Measurements from ENCODE around the gene POC1B. TPM values are rescaled to one million over a fixed set of nuclear protein-coding genes. Genes with fewer than 3 reads are reported as not detected.
A peak's percentile ranks its signal among the peaks of the same experiment; 100 is the strongest.

Gene POC1B
- total RNA-seq, 2 donors from 2014 or later, result 53.8 to 64.3 TPM

DNA sequence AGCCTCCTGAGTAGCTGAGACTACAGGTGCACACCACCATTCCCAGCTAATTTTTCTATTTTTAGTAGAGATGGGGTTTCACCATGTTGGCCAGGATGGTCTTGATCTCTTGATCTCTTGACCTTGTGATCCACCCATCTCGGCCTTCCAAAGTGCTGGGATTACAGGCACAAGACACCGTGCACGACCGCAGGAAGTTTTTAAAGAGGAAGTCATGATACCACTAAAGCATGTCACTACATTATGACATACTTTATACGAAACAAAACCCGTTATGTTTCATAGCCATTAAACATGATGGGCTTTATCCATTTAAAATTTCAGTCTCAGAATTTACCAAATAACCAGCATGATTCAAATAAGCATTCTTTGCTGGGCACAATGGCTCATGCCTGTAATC is 89.8 kb downstream of the POC1B start:
- Mint-ChIP-seq H3K4me3 (no peak overlapping the region), H3K27ac (no peak overlapping the region), H3K36me3 (ENCODE audit: insufficient read depth in 2 of 2) (peaks cover 19 to 28% of the 10 kb centered on the region in 2 donors), H3K4me1 (ENCODE audit: low read depth) (peaks cover 6% of the 10 kb centered on the region), H3K9me3 (peaks cover 0 to 10% of the 10 kb centered on the region in 2 donors), H3K27me3 (ENCODE audit: low read depth) (no peaks in the 10 kb centered on the region)
- ATAC-seq (replicated peaks in 1 of 2), result no peak
- no peak for DNase-seq

DNA sequence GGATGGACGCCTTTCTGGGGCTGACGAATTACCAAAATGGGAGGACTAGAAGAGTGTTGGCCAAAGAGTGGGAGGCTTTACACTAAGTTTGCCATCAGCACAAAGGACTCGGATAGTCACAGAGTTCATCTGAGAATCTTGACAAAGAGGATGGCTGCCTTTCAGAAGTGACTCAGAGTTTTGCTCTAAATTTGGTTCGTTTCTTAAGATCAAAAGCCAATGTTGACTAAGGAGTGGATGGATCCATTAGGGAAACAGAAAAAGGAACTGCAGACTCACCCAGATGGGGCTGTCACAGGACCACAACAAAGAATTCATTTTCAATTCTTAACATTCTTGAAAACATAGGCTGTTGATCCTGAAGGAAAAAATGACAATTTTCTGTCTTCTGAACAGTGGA is 92.2 kb downstream of the POC1B start:
- H3K4me3 Mint-ChIP-seq, result no peak overlapping the region
- H3K36me3 Mint-ChIP-seq (ENCODE audit: insufficient read depth in 2 of 2), result peaks cover 12 to 16% of the 10 kb centered on the region in 2 donors
- H3K27ac Mint-ChIP-seq, result no peak overlapping the region

DNA sequence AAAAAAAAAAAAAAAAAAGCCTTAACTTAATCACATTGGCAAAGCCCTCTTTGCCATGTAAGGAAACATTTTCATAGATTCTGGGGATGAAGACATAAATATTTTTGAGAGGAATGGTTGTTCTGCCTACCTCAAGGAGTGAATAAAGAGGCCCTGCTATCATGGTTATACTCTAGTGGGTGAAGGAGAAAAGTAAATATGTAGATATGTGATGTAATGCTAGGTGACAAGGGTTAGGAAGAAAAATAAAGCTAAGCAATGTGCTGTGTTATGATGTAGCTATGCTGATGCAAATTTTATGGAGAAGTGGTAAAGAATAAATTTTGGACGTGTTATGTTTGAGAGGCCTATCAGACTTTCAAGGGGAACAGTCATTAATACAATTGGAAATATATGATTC is 93.5 kb downstream of the POC1B start:
- ATAC-seq (replicated peaks in 1 of 2), result no peak
- H3K27ac Mint-ChIP-seq, result no peak overlapping the region
- H3K27me3 Mint-ChIP-seq (ENCODE audit: low read depth), result no peaks in the 10 kb centered on the region
- peaks cover 12 to 13% of the 10 kb centered on the region in 2 donors for H3K36me3 Mint-ChIP-seq (ENCODE audit: insufficient read depth in 2 of 2)
- peaks cover 0 to 2% of the 10 kb centered on the region in 2 donors for H3K9me3 Mint-ChIP-seq
- H3K4me1 Mint-ChIP-seq (ENCODE audit: low read depth), result peaks cover 23% of the 10 kb centered on the region
- DNase-seq, result no peak
- H3K4me3 Mint-ChIP-seq, result no peak overlapping the region

More for the DNA sequence above, 92.2 kb downstream of the POC1B start:
- Mint-ChIP-seq H3K4me1 (ENCODE audit: low read depth) (peaks cover 13% of the 10 kb centered on the region), H3K9me3 (peaks cover 0 to 4% of the 10 kb centered on the region in 2 donors), H3K27me3 (ENCODE audit: low read depth) (no peaks in the 10 kb centered on the region)
- ATAC-seq (replicated peaks in 1 of 2) (peak in 1 of 2 donors; percentile 41), DNase-seq (no peak)

DNA sequence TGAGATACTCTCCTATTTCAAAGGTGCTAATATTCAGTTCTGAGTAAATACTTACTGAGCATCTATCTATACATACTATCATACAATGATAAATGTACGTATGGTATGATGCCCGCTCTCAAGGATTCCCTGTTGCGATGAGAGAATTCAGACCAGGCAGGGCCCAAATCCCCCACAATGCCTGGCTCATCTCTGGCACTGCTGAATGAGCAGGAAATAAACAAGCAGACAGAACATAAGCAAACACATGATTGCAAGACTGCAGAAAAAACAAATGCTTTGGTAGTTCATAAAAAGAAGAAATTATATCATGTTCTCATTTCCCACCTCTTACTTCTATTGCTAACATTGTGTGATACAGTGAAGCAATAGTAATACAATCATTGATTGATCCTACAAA is 96.3 kb downstream of the POC1B start:
- Mint-ChIP-seq H3K27me3 (ENCODE audit: low read depth) (no peaks in the 10 kb centered on the region), H3K9me3 (no peaks in the 10 kb centered on the region), H3K27ac (no peak overlapping the region), H3K36me3 (ENCODE audit: insufficient read depth in 2 of 2) (peaks cover 12 to 13% of the 10 kb centered on the region in 2 donors), H3K4me3 (no peak overlapping the region), H3K4me1 (ENCODE audit: low read depth) (peaks cover 30% of the 10 kb centered on the region)
- ATAC-seq (replicated peaks in 1 of 2) (no peak), DNase-seq (no peak)

DNA sequence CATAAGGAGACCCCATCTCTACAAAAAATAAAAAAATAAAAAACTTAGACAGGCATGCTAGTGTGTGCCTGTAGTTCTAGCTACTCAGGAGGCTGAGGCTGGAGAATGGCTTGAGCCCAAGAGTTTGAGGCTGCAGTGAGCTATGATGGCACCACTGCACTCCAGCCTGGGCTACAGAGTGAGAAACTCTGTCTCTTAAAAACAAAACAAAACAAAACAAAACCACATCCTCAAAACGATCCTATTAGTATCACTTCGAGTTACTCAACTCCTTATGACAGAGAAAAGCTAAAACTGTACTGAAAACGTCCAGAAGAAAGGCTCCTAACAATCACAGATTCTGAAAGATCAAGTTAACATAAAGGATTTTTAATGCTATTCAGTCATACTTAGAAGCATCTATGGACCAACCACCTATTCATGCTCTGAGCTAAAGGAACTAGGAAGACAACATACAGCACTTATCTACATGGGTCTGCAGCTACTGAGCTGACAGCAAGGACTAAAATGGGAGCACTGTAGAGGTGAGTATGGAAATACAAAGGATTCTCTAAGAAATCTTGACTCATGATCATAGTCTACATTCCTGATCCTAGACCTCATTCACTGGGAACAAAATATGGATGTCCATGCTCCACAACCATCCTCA is 98.2 kb downstream of the POC1B start:
- H3K27ac Mint-ChIP-seq, result peak overlapping the region; percentile 90
- no peaks in the 10 kb centered on the region for H3K9me3 Mint-ChIP-seq
- H3K4me3 Mint-ChIP-seq, result peak overlapping the region in 1 of 2 donors; percentile 64
- H3K27me3 Mint-ChIP-seq (ENCODE audit: low read depth), result no peaks in the 10 kb centered on the region
- H3K4me1 Mint-ChIP-seq (ENCODE audit: low read depth), result peaks cover 30% of the 10 kb centered on the region
- H3K36me3 Mint-ChIP-seq (ENCODE audit: insufficient read depth in 2 of 2), result peaks cover 9 to 11% of the 10 kb centered on the region in 2 donors
- ATAC-seq (replicated peaks in 1 of 2) (peak; percentile 79 to 92), DNase-seq (peak; percentile 3 to 12)

DNA sequence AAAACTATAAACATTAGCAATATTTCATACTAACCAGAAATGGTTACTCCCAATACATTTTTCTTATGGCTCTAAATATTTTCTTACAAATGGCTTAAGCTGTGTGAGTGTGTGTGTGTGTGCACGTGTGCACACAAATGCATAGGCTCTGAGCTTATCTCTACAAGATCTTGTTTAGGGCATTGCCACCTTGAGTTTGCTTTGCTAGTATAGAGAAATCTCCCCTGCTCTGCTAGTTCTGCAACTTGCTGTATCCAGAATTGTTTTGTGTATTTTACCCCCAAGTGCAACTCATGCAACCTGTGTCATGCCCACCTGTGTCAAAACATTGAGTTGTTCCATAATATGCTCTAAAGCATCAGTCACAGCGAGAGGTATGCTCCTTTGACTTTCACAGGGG is 101.0 kb downstream of the POC1B start:
- Mint-ChIP-seq H3K9me3 (no peaks in the 10 kb centered on the region), H3K27me3 (ENCODE audit: low read depth) (no peaks in the 10 kb centered on the region), H3K4me3 (no peak overlapping the region), H3K4me1 (ENCODE audit: low read depth) (peaks cover 23% of the 10 kb centered on the region), H3K36me3 (ENCODE audit: insufficient read depth in 2 of 2) (peaks cover 7 to 8% of the 10 kb centered on the region in 2 donors), H3K27ac (no peak overlapping the region)
- DNase-seq (no peak), ATAC-seq (replicated peaks in 1 of 2) (no peak)

DNA sequence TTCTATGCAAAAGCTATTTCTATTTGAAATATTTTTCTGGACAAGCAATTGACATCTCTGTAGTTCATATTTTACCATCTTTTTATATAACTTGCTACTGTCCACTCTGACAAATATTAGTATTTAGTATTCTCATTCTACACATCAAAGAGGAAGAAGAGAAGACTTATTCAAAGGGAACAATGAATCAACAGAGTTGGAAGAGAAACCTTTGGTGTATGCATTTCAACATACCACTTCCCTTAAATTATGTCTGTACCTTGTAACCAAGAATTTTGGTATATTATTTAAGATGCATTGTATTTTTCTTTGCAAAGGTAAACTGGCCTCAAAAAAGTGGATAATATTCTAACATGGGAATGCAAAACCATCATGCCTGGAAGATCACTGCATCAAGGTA is 101.5 kb downstream of the POC1B start:
- no peaks in the 10 kb centered on the region for H3K9me3 Mint-ChIP-seq
- peaks cover 19% of the 10 kb centered on the region for H3K4me1 Mint-ChIP-seq (ENCODE audit: low read depth)
- no peak overlapping the region for H3K27ac Mint-ChIP-seq
- H3K27me3 Mint-ChIP-seq (ENCODE audit: low read depth), result no peaks in the 10 kb centered on the region
- peaks cover 7 to 8% of the 10 kb centered on the region in 2 donors for H3K36me3 Mint-ChIP-seq (ENCODE audit: insufficient read depth in 2 of 2)
- DNase-seq, result no peak
- H3K4me3 Mint-ChIP-seq, result no peak overlapping the region
- ATAC-seq (replicated peaks in 1 of 2), result no peak

DNA sequence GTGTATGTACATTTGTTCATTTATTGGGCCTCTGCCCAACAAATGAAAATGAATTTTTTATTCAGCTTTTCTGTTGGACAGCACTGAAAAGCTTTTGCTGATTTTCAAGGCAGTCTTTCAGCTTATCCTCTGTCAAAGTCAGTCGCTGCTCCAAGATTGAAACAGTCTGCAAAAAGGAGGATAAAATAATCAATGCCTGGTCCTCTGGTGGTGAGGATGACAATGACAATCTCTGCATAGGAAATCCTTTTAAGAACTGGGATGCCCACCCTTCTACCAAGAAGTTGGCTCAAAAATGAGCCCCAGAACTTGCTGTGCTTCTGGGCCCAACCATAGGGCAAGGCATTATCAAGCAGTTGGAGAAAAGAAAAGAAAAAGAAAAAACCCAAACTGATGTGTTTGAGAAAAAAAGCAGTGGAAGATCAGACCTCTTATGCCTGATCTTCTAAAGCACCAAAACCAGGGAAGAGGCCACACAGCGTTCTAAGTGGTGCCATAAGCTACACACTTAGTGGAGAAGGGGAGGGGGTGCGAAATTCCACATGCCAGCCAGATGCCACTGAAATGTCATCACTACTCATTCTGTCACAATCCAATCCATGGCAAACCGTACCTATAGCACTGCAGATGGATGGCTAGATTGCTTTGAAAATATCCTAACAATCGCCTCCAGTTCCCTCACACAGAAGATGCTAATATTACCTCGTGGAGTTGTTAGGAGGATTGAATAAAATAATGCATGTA is 104.6 kb downstream of the POC1B start:
- no peak overlapping the region for H3K27ac Mint-ChIP-seq
- peaks cover 3 to 9% of the 10 kb centered on the region in 2 donors for H3K36me3 Mint-ChIP-seq (ENCODE audit: insufficient read depth in 2 of 2)
- no peaks in the 10 kb centered on the region for H3K27me3 Mint-ChIP-seq (ENCODE audit: low read depth)
- H3K4me3 Mint-ChIP-seq, result no peak overlapping the region
- DNase-seq (no peak), ATAC-seq (replicated peaks in 1 of 2) (no peak)
- H3K9me3 Mint-ChIP-seq, result no peaks in the 10 kb centered on the region
- H3K4me1 Mint-ChIP-seq (ENCODE audit: low read depth), result no peaks in the 10 kb centered on the region

DNA sequence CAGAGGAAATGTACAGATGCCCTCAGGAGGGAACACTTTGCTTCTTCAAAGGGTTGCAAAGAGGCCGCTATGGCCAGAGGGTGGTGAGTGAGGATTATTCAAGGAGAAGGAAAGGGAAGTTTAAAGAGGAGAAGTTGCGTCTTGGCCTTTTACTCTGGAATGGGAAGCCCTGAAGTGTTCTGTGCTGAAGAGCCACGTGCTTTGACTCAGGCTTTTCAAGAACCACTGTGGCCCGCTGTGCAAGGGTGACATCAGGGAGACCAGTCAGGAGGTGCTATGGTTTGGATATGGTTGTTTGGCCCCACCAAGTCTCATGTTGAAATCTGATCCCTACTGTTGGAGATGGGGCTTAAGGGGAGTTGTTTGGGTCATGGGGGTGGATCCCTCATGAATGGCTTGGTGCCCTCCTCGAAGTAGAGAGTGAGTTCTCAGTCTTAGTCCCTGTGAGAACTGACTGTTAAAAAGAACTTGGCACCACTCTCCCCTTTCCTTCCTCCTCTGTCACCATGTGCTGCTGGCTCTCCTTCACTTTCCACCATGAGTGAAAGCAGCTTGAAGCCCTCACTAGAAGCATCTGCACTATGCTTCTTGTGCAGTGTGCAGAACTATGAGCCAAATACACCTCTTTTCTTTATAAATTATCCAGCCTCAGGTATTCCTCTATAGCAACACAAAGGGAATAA is 107.5 kb downstream of the POC1B start:
- no peaks in the 10 kb centered on the region for H3K9me3 Mint-ChIP-seq
- H3K27me3 Mint-ChIP-seq (ENCODE audit: low read depth), result no peaks in the 10 kb centered on the region
- no peak for DNase-seq
- no peaks in the 10 kb centered on the region for H3K4me1 Mint-ChIP-seq (ENCODE audit: low read depth)
- no peak for ATAC-seq (replicated peaks in 1 of 2)
- H3K27ac Mint-ChIP-seq, result no peak overlapping the region
- peaks cover 0 to 3% of the 10 kb centered on the region in 2 donors for H3K36me3 Mint-ChIP-seq (ENCODE audit: insufficient read depth in 2 of 2)
- H3K4me3 Mint-ChIP-seq, result no peak overlapping the region

DNA sequence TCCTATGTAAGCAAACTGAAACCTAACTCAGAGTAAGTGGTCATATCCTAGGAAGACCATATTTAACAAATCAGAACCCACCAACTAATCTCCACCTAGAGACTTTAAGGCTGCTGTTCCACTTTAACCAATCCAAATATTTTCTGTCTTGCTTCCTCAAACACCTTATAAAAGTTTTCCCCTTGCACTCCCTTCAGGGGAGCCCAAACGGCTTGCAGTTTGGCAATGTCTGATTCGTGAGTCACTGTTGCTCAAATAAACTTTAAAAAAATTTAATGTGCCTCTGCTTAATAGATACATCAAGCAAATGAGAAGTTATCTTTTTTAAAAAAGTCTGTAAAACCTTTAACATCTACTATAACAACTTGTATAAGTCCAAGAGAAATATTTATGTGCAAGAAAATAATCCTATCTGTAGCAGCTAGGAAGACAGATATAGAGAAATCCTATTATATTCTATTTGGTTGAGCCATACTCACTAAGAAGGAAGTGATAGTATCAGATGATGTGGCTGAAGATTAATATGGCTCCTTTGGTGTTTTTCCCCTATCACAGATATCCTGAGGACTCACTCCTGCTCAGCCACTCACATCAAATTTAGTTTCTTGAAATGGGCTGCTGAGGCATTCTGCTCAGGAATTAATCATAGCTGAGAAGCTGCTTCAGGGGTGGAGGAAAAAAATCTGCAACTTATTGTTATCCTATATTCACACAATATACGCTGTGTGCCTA is 108.4 kb downstream of the POC1B start:
- Mint-ChIP-seq H3K27ac (no peak overlapping the region), H3K4me1 (ENCODE audit: low read depth) (no peaks in the 10 kb centered on the region), H3K27me3 (ENCODE audit: low read depth) (no peaks in the 10 kb centered on the region), H3K36me3 (ENCODE audit: insufficient read depth in 2 of 2) (peaks cover 0 to 3% of the 10 kb centered on the region in 2 donors), H3K9me3 (no peaks in the 10 kb centered on the region), H3K4me3 (no peak overlapping the region)
- no peak for DNase-seq
- ATAC-seq (replicated peaks in 1 of 2), result peak in 1 of 2 donors; percentile 25

DNA sequence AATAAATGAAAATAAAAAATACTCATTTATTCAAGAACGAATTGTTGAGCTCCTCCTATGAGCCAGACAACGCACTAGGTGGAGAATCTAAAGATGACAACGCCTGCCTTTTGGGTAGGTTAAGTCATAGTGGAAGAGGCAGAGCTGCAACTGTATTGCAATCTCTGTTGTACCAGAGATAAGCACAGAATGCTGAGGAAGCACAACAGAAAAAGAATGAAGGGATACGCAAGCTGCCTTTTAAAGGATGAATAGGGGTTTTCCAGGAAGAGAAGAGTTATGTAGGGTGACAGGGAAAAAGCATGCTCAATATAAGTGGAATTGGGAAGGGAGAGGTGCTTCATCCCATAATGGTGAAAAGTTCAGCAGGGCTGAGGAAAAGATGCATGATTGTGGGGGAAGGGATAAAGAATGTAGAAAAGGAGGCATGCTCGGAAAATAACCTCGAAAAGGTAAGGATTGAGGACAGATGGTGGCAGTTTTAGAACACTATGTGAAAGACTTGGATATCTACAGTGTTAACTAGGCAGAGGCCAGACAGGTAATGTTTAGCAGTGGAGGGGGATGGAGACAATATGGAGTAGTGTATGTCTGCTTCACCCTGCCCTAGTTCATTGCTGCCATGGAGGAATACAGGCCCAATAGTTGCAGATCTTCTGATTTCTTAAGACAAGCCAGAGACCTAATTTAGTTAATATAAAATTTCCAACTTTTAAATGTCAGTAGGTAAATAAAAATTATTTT is 109.6 kb downstream of the POC1B start:
- no peak overlapping the region for H3K4me3 Mint-ChIP-seq
- no peaks in the 10 kb centered on the region for H3K27me3 Mint-ChIP-seq (ENCODE audit: low read depth)
- peaks cover 0 to 3% of the 10 kb centered on the region in 2 donors for H3K36me3 Mint-ChIP-seq (ENCODE audit: insufficient read depth in 2 of 2)
- no peak overlapping the region for H3K27ac Mint-ChIP-seq
- no peaks in the 10 kb centered on the region for H3K9me3 Mint-ChIP-seq
- H3K4me1 Mint-ChIP-seq (ENCODE audit: low read depth), result no peaks in the 10 kb centered on the region
- DNase-seq (no peak), ATAC-seq (replicated peaks in 1 of 2) (no peak)

DNA sequence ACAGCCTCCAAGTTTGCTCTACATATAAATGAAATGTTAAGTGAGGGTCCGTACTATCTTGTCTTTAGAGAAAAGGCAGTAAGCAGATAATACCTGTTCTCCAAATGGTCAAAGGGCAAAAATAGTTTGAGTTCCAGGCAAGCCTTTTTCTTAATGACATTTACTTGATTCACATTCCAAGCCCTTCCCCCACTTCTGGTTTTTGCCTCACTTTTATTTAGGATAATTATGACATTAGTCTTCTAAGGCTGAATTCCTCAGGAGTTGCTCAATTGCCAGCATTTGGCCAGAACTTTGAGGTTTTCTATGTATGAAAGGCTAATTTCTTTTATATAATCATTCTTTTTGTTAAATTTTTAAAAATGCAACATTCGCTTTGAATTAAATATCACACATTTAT is 111.0 kb downstream of the POC1B start:
- H3K4me1 Mint-ChIP-seq (ENCODE audit: low read depth), result no peaks in the 10 kb centered on the region
- no peak for ATAC-seq (replicated peaks in 1 of 2)
- H3K4me3 Mint-ChIP-seq, result no peak overlapping the region
- no peaks in the 10 kb centered on the region for H3K9me3 Mint-ChIP-seq
- DNase-seq, result no peak
- no peaks in the 10 kb centered on the region for H3K27me3 Mint-ChIP-seq (ENCODE audit: low read depth)
- peaks cover 0 to 3% of the 10 kb centered on the region in 2 donors for H3K36me3 Mint-ChIP-seq (ENCODE audit: insufficient read depth in 2 of 2)
- H3K27ac Mint-ChIP-seq, result no peak overlapping the region
